Nephron (organoid): ENCODE data around the gene ADAMTSL3.
A peak's percentile ranks its signal among the peaks of the same experiment; 100 is the strongest.
"Not testable (repeated sequence)": the region's sequence is repeated elsewhere in the genome, so short reads cannot be mapped to it uniquely, and the experiment has no call there.

ENCODE experiments used
- H3K27ac Mint-ChIP-seq, 3 experiments: 2 replicates each; pipeline ENCODE4 v1.8.0; 2020; ENCODE audit warnings: mixed read lengths in 3 of 3, mild to moderate bottlenecking in 2 of 3, moderate library complexity in 1 of 3
- H3K27me3 Mint-ChIP-seq: 2 replicates; pipeline ENCODE4 v1.8.0; 2021; ENCODE audit warnings: low read depth, mild to moderate bottlenecking, moderate library complexity, mixed read lengths
- H3K36me3 Mint-ChIP-seq: 2 replicates; pipeline ENCODE4 v1.8.0; 2020; ENCODE audit warnings: low read depth, mixed read lengths
- H3K4me1 Mint-ChIP-seq: 2 replicates; pipeline ENCODE4 v1.8.0; 2020; ENCODE audit warnings: mixed read lengths
- H3K4me3 Mint-ChIP-seq, 3 experiments: 2 replicates each; pipeline ENCODE4 v1.8.0; 2020; ENCODE audit warnings: mild to moderate bottlenecking in 3 of 3, mixed read lengths in 3 of 3, moderate library complexity in 2 of 3
- H3K9me3 Mint-ChIP-seq: 2 replicates; pipeline ENCODE4 v1.8.0; 2020; ENCODE audit warnings: mixed read lengths
- CTCF ChIP-seq, 3 experiments: fragments of 200-600 bp; sonication (generic); IDR thresholded peaks; one replicate each; pipeline ENCODE4 v1.5.0; 2021; ENCODE audit warnings: antibody characterized with exemption in 3 of 3; ENCODE audit not compliant: unreplicated experiment in 3 of 3

ADAMTSL3 gene

GRCh38 chr15:83739629-83740028 is 85.7 kb downstream of the ADAMTSL3 start:
- no peak for TF ChIP-seq CTCF (IDR thresholded peaks at IDR 0.05; ENCODE audit: unreplicated experiment in 3 of 3)
- Mint-ChIP-seq H3K27me3 (no peaks in the 10 kb centered on the region), H3K4me1 (no peaks in the 10 kb centered on the region)

GRCh38 chr15:83745771-83746170 is 91.8 kb downstream of the ADAMTSL3 start:
- no peaks in the 10 kb centered on the region for H3K4me1 Mint-ChIP-seq
- no peak overlapping the region for H3K4me3 Mint-ChIP-seq
- H3K9me3 Mint-ChIP-seq = no peaks in the 10 kb centered on the region

More at GRCh38 chr15:83739629-83740028, 85.7 kb downstream of the ADAMTSL3 start:
- H3K36me3 Mint-ChIP-seq = no peaks in the 10 kb centered on the region
- no peaks in the 10 kb centered on the region for H3K9me3 Mint-ChIP-seq
- no peak overlapping the region for H3K4me3 Mint-ChIP-seq
- no peak overlapping the region for H3K27ac Mint-ChIP-seq

GRCh38 chr15:83746231-83746630 is 92.3 kb downstream of the ADAMTSL3 start:
- Mint-ChIP-seq H3K36me3 (no peaks in the 10 kb centered on the region), H3K9me3 (no peaks in the 10 kb centered on the region), H3K4me3 (no peak overlapping the region), H3K27me3 (peaks cover 10% of the 10 kb centered on the region), H3K4me1 (no peaks in the 10 kb centered on the region), H3K27ac (no peak overlapping the region)
- TF ChIP-seq CTCF (IDR thresholded peaks at IDR 0.05; ENCODE audit: unreplicated experiment in 3 of 3) = no peak

More at GRCh38 chr15:83745771-83746170, 91.8 kb downstream of the ADAMTSL3 start:
- TF ChIP-seq CTCF (IDR thresholded peaks at IDR 0.05; ENCODE audit: unreplicated experiment in 3 of 3) = no peak
- Mint-ChIP-seq H3K27ac (no peak overlapping the region), H3K27me3 (peaks cover 10% of the 10 kb centered on the region), H3K36me3 (no peaks in the 10 kb centered on the region)

- Mint-ChIP-seq H3K36me3 (no peaks in the 10 kb centered on the region), H3K9me3 (no peaks in the 10 kb centered on the region), H3K4me3 (no peak overlapping the region), H3K27me3 (peaks cover 10% of the 10 kb centered on the region), H3K27ac (no peak overlapping the region), H3K4me1 (no peaks in the 10 kb centered on the region)
- TF ChIP-seq CTCF (IDR thresholded peaks at IDR 0.05; ENCODE audit: unreplicated experiment in 3 of 3) = peak in 2 of 3 experiments; percentile 19 to 23
Measured at GRCh38 chr15:83747050-83747717, 93.3 kb downstream of the ADAMTSL3 start.

- Mint-ChIP-seq H3K27me3 (peaks cover 10% of the 10 kb centered on the region), H3K4me1 (no peaks in the 10 kb centered on the region), H3K36me3 (no peaks in the 10 kb centered on the region), H3K4me3 (no peak overlapping the region), H3K9me3 (no peaks in the 10 kb centered on the region), H3K27ac (no peak overlapping the region)
- no peak for TF ChIP-seq CTCF (IDR thresholded peaks at IDR 0.05; ENCODE audit: unreplicated experiment in 3 of 3)
Measured at GRCh38 chr15:83747718-83748110, 93.8 kb downstream of the ADAMTSL3 start.

- no peak overlapping the region for H3K4me3 Mint-ChIP-seq
- H3K27me3 Mint-ChIP-seq = peaks cover 5% of the 10 kb centered on the region
- H3K36me3 Mint-ChIP-seq = no peaks in the 10 kb centered on the region
- peaks cover 9% of the 10 kb centered on the region for H3K9me3 Mint-ChIP-seq
- no peak for TF ChIP-seq CTCF (IDR thresholded peaks at IDR 0.05; ENCODE audit: unreplicated experiment in 3 of 3)
- H3K27ac Mint-ChIP-seq = no peak overlapping the region
- H3K4me1 Mint-ChIP-seq = no peaks in the 10 kb centered on the region
Measured at GRCh38 chr15:83753872-83754493, 100.1 kb downstream of the ADAMTSL3 start.

- H3K4me3 Mint-ChIP-seq, H3K36me3 Mint-ChIP-seq, H3K27me3 Mint-ChIP-seq, H3K27ac Mint-ChIP-seq, H3K4me1 Mint-ChIP-seq: not testable (repeated sequence)
- peaks cover 13% of the 10 kb centered on the region for H3K9me3 Mint-ChIP-seq
Measured at GRCh38 chr15:83757291-83757690, 103.4 kb downstream of the ADAMTSL3 start.
